Measurements from ENCODE around the gene MGST3.
"Not testable (repeated sequence)": the region's sequence is repeated elsewhere in the genome, so short reads cannot be mapped to it uniquely, and the experiment has no call there.

MGST3 gene

GRCh38 chr1:165695031-165695430 is 64.0 kb downstream of the MGST3 start:
- in situ Hi-C loops (cut with MboI; ENCODE audit: low sequenced_read_pairs): no loop called here

- in situ Hi-C loops (cut with MboI; ENCODE audit: low sequenced_read_pairs): no loop called here
These were observed 65.6 kb downstream of the MGST3 start for GRCh38 chr1:165696625-165697100.

GRCh38 chr1:165697491-165697880 is 66.5 kb downstream of the MGST3 start:
- in situ Hi-C loops (cut with MboI; ENCODE audit: low sequenced_read_pairs): no loop called here

GRCh38 chr1:165697881-165698760 is 67.1 kb downstream of the MGST3 start, which contains the start of gene ALDH9A1:
ALDH9A1 (minus strand) TSS chr1:165698562; CDS start chr1:165698558, 4 bp downstream.
- in situ Hi-C loops (cut with MboI; ENCODE audit: low sequenced_read_pairs): no loop called here

GRCh38 chr1:165698761-165699052 is 67.7 kb downstream of the MGST3 start:
- in situ Hi-C loops (cut with MboI; ENCODE audit: low sequenced_read_pairs): no loop called here

GRCh38 chr1:165699577-165699976 is 68.5 kb downstream of the MGST3 start:
- in situ Hi-C loops (cut with MboI; ENCODE audit: low sequenced_read_pairs): no loop called here

- in situ Hi-C loops (cut with MboI; ENCODE audit: low sequenced_read_pairs): not testable (repeated sequence)
These were observed 70.9 kb downstream of the MGST3 start for GRCh38 chr1:165701922-165702321.

GRCh38 chr1:165703648-165704047 is 72.6 kb downstream of the MGST3 start:
- in situ Hi-C loops (cut with MboI; ENCODE audit: low sequenced_read_pairs): no loop called here
